K562 (cell line): ENCODE measurements around the gene MTF1. TPM values are rescaled to one million over a fixed set of nuclear protein-coding genes. Genes with fewer than 3 reads are reported as not detected.

Experiments used
- BACH1 ChIP-seq: fragments of 200-800 bp; sonication (Bioruptor generic); IDR thresholded peaks from 2 replicates; pipeline ENCODE4 v1.6.1; 2016; ENCODE audit warnings: missing genetic modification characterization, missing compliant biosample characterization
- HMGXB4 ChIP-seq: sonication (generic); formaldehyde crosslinking; IDR thresholded peaks from 2 replicates; pipeline ENCODE4 v1.8.1; 2023; ENCODE audit warnings: mild to moderate bottlenecking, missing genetic modification reagents
- IRF1 ChIP-seq: sonication (generic); formaldehyde crosslinking; IDR thresholded peaks from 2 replicates; pipeline ENCODE4 v1.8.0; 2022; ENCODE audit warnings: missing genetic modification reagents, mild to moderate bottlenecking, borderline replicate concordance
- MAX ChIP-seq: sonication (generic); formaldehyde crosslinking; IDR thresholded peaks from 2 replicates; pipeline ENCODE4 v1.9.0; 2022; ENCODE audit warnings: mild to moderate bottlenecking, missing genetic modification reagents
- MED1 ChIP-seq: sonication (generic); formaldehyde crosslinking; IDR thresholded peaks from 2 replicates; pipeline ENCODE4 v1.8.1; 2023; ENCODE audit warnings: missing genetic modification reagents, borderline replicate concordance
- MYBL2 ChIP-seq, 2 experiments: fragments of 450-650 bp in 1 of 2; sonication (generic) in 1 of 2; formaldehyde crosslinking in 1 of 2; IDR thresholded peaks; 2 replicates each; pipeline versions ENCODE4 v1.6.1 to v1.8.1; 2017 to 2022; ENCODE audit warnings: borderline replicate concordance in 1 of 2, inconsistent platforms in 1 of 2, low read depth in 1 of 2, mild to moderate bottlenecking in 1 of 2, missing genetic modification reagents in 1 of 2, moderate library complexity in 1 of 2
- NFATC3 ChIP-seq: fragments of 450-650 bp; IDR thresholded peaks from 2 replicates; pipeline ENCODE4 v1.6.1; 2017; ENCODE audit warnings: mild to moderate bottlenecking
- NR0B1 ChIP-seq: fragments of 450-650 bp; IDR thresholded peaks from one replicate; pipeline ENCODE4 v1.6.1; 2018; ENCODE audit warnings: mild to moderate bottlenecking, moderate library complexity; ENCODE audit not compliant: partially characterized antibody
- NR2C2 ChIP-seq, 2 experiments: fragments of 200-800 bp in 1 of 2; sonication (Bioruptor generic) in 1 of 2; sonication (generic) in 1 of 2; formaldehyde crosslinking in 1 of 2; IDR thresholded peaks; 2 replicates each; pipeline versions ENCODE4 v1.6.1 to v1.8.0; 2016 to 2022; ENCODE audit warnings: mild to moderate bottlenecking in 1 of 2, missing compliant biosample characterization in 1 of 2, missing genetic modification characterization in 1 of 2, missing genetic modification reagents in 1 of 2
- TEAD4 ChIP-seq, 2 experiments: sonication (generic) in 1 of 2; formaldehyde crosslinking in 1 of 2; IDR thresholded peaks; 2 replicates each; pipeline versions ENCODE4 v1.6.1 to v1.8.0; 2012 to 2022; ENCODE audit warnings: borderline replicate concordance in 1 of 2, inconsistent platforms in 1 of 2, low read length in 1 of 2, mild to moderate bottlenecking in 1 of 2, missing genetic modification reagents in 1 of 2
- ZC3H8 ChIP-seq: fragments of 450-650 bp; IDR thresholded peaks from 2 replicates; pipeline ENCODE4 v1.6.1; 2017
- ZNF764 ChIP-seq: fragments of 250-450 bp; sonication (Bioruptor Pico); IDR thresholded peaks from 2 replicates; pipeline ENCODE4 v1.4.0; 2020; ENCODE audit warnings: low read depth, mild to moderate bottlenecking, moderate library complexity
- polyA plus RNA-seq, 8 experiments: library from polyadenylated mRNA; depleted of rRNA in 4 of 8; stranded (reverse) in 5 of 8; unstranded in 3 of 8; fragments of >200 nt; fragmentation: Nextera tagmentation in 2 of 8; fragmentation: Illumina TruSeq in 1 of 8; extraction: Ambion mirVana in 2 of 8; extraction: Trizol in 1 of 8; gene quantifications; 2 replicates each; pipeline versions ENCODE4 v1.2.1 to v1.2.3, GENCODE V29; 2011 to 2014; ENCODE audit warnings: inconsistent platforms in 1 of 8, missing spikeins in 1 of 8
- total RNA-seq, 7 experiments: library from RNA; depleted of rRNA in 6 of 7; stranded (reverse); fragments of >200 nt in 6 of 7; fragmentation: Illumina TruSeq in 2 of 7; extraction: Trizol in 2 of 7; gene quantifications; 2 replicates each; pipeline versions ENCODE4 v1.2.1 to v1.2.3, GENCODE V29; 2011 to 2021; ENCODE audit warnings: low replicate concordance in 1 of 7
- TF ChIP-seq, protein P1 (sequence below): sonication (generic); formaldehyde crosslinking; IDR thresholded peaks from 2 replicates; pipeline ENCODE4 v1.8.0; 2023; ENCODE audit warnings: mild to moderate bottlenecking, missing genetic modification reagents
- TF ChIP-seq, protein P2 (sequence below): sonication (generic); formaldehyde crosslinking; IDR thresholded peaks from 2 replicates; pipeline ENCODE4 v1.8.1; 2023; ENCODE audit warnings: mild to moderate bottlenecking, missing genetic modification reagents, moderate library complexity
- TF ChIP-seq, protein P3 (sequence below): sonication (generic); formaldehyde crosslinking; IDR thresholded peaks from 2 replicates; pipeline ENCODE4 v1.8.1; 2022; ENCODE audit warnings: missing genetic modification reagents

Gene MTF1
- total and polyA plus RNA-seq, 9 of the 15 experiments (the other 6 are each of a cell fraction or from before 2014, with no cell fraction given) = 1.1 to 12.2 (median 4.3) TPM

GRCh38 chr1:37764414-37764825 lies 95.0 kb downstream of the MTF1 start (continued):
- TF ChIP-seq, protein P1, sequence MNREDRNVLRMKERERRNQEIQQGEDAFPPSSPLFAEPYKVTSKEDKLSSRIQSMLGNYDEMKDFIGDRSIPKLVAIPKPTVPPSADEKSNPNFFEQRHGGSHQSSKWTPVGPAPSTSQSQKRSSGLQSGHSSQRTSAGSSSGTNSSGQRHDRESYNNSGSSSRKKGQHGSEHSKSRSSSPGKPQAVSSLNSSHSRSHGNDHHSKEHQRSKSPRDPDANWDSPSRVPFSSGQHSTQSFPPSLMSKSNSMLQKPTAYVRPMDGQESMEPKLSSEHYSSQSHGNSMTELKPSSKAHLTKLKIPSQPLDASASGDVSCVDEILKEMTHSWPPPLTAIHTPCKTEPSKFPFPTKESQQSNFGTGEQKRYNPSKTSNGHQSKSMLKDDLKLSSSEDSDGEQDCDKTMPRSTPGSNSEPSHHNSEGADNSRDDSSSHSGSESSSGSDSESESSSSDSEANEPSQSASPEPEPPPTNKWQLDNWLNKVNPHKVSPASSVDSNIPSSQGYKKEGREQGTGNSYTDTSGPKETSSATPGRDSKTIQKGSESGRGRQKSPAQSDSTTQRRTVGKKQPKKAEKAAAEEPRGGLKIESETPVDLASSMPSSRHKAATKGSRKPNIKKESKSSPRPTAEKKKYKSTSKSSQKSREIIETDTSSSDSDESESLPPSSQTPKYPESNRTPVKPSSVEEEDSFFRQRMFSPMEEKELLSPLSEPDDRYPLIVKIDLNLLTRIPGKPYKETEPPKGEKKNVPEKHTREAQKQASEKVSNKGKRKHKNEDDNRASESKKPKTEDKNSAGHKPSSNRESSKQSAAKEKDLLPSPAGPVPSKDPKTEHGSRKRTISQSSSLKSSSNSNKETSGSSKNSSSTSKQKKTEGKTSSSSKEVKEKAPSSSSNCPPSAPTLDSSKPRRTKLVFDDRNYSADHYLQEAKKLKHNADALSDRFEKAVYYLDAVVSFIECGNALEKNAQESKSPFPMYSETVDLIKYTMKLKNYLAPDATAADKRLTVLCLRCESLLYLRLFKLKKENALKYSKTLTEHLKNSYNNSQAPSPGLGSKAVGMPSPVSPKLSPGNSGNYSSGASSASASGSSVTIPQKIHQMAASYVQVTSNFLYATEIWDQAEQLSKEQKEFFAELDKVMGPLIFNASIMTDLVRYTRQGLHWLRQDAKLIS (CRISPR knock-in tag) = peak; percentile 97
- TF ChIP-seq MAX (CRISPR knock-in tag) (peak; percentile 77), NR0B1 (no peak), ZC3H8 (no peak), BACH1 (tag) (peak; percentile 74), IRF1 (peak; percentile 99), ZNF764 (CRISPR knock-in tag) (no peak), NR2C2 (CRISPR knock-in tag; IDR thresholded peaks at IDR 0.05) (peak; percentile 92), NR2C2 (tag; IDR thresholded peaks at IDR 0.05) (no peak), MYBL2 (IDR thresholded peaks at IDR 0.05; ENCODE audit: low read depth) (no peak), MYBL2 (CRISPR knock-in tag; IDR thresholded peaks at IDR 0.05; ENCODE audit: borderline replicate concordance) (peak; percentile 82; the same call in 1 of the 2 replicates), HMGXB4 (CRISPR knock-in tag) (peak; percentile 99), TEAD4 (IDR thresholded peaks at IDR 0.05; ENCODE audit: low read length) (peak; percentile 35; the same call in 1 of the 2 replicates), TEAD4 (CRISPR knock-in tag; IDR thresholded peaks at IDR 0.05; ENCODE audit: borderline replicate concordance) (peak; percentile 99), MED1 (CRISPR knock-in tag) (peak; percentile 86; the same call in 1 of the 2 replicates), NFATC3 (no peak)
- TF ChIP-seq, protein P2, sequence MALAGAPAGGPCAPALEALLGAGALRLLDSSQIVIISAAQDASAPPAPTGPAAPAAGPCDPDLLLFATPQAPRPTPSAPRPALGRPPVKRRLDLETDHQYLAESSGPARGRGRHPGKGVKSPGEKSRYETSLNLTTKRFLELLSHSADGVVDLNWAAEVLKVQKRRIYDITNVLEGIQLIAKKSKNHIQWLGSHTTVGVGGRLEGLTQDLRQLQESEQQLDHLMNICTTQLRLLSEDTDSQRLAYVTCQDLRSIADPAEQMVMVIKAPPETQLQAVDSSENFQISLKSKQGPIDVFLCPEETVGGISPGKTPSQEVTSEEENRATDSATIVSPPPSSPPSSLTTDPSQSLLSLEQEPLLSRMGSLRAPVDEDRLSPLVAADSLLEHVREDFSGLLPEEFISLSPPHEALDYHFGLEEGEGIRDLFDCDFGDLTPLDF = peak; percentile 99
- TF ChIP-seq, protein P3, sequence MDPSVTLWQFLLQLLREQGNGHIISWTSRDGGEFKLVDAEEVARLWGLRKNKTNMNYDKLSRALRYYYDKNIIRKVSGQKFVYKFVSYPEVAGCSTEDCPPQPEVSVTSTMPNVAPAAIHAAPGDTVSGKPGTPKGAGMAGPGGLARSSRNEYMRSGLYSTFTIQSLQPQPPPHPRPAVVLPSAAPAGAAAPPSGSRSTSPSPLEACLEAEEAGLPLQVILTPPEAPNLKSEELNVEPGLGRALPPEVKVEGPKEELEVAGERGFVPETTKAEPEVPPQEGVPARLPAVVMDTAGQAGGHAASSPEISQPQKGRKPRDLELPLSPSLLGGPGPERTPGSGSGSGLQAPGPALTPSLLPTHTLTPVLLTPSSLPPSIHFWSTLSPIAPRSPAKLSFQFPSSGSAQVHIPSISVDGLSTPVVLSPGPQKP (CRISPR knock-in tag) = 0 out of 2 replicates have a peak, but pooled peaks have one; percentile 72
